Prostate gland (tissue), 2 donors: ENCODE measurements around the gene MMS19.

Source experiments
- POLR2A ChIP-seq: fragments of 450-650 bp; IDR thresholded peaks from one replicate; pipeline ENCODE4 v1.6.1; 2016; ENCODE audit warnings: antibody characterized with exemption, mild to moderate bottlenecking
- POLR2AphosphoS5 ChIP-seq: sonication (generic); formaldehyde crosslinking; IDR thresholded peaks from one replicate; pipeline ENCODE4 v1.6.1; 2017; ENCODE audit warnings: antibody characterized with exemption
- TF ChIP-seq, protein P1 (sequence below), 4 experiments: fragments of 200-600 bp in 2 of 4; fragments of 450-650 bp in 2 of 4; sonication (generic) in 2 of 4; IDR thresholded peaks; 1 replicate in 3 of 4; 2 replicates in 1 of 4; pipeline ENCODE4 v1.5.1; 2016 to 2019; ENCODE audit warnings: antibody characterized with exemption in 4 of 4, mild to moderate bottlenecking in 2 of 4, moderate library complexity in 2 of 4

- TF ChIP-seq, protein P1, sequence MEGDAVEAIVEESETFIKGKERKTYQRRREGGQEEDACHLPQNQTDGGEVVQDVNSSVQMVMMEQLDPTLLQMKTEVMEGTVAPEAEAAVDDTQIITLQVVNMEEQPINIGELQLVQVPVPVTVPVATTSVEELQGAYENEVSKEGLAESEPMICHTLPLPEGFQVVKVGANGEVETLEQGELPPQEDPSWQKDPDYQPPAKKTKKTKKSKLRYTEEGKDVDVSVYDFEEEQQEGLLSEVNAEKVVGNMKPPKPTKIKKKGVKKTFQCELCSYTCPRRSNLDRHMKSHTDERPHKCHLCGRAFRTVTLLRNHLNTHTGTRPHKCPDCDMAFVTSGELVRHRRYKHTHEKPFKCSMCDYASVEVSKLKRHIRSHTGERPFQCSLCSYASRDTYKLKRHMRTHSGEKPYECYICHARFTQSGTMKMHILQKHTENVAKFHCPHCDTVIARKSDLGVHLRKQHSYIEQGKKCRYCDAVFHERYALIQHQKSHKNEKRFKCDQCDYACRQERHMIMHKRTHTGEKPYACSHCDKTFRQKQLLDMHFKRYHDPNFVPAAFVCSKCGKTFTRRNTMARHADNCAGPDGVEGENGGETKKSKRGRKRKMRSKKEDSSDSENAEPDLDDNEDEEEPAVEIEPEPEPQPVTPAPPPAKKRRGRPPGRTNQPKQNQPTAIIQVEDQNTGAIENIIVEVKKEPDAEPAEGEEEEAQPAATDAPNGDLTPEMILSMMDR (IDR thresholded peaks at IDR 0.05), result no peak
- no peak for TF ChIP-seq POLR2A
- no peak for TF ChIP-seq POLR2AphosphoS5
Measured at GRCh38 chr10:97444212-97444611, 54.0 kb downstream of the MMS19 start.
